ENCODE data around the gene SEPHS2.
"Not testable (repeated sequence)": the region's sequence is repeated elsewhere in the genome, so short reads cannot be mapped to it uniquely, and the experiment has no call there.

The SEPHS2 gene

DNA sequence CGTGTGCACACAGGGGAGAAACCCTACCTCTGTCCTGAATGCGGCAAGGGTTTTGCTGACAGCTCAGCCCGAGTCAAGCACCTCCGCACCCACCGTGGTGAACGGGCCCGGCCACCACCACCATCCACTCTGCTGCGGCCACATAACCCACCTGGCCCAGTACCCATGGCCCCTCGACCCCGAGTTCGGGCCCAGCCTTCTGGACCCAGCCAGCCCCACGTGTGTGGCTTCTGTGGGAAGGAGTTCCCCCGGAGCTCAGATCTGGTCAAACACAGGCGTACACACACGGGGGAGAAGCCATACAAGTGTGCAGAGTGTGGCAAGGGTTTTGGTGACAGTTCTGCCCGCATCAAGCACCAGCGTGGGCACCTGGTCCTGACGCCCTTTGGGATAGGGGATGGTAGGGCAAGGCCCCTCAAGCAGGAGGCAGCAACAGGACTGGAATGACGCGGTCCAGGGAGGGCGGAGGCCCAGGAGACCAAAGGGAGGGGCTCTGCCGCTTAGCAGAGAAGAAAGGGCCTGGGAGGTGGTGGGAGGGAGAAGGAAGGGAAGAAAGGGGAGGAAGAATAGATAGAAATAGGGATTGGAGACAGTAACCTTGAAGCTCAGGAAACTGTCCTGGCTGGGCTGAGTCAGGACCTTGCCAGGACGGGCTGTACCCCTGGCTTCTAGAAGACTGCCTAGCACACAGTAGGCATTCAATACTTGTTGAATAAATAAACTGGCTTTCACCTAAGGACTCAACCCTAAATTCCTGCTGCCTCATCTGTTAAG lies 46.8 kb downstream of the SEPHS2 start:
- DNase-seq (ENCODE audit: low read depth), result no peak

DNA sequence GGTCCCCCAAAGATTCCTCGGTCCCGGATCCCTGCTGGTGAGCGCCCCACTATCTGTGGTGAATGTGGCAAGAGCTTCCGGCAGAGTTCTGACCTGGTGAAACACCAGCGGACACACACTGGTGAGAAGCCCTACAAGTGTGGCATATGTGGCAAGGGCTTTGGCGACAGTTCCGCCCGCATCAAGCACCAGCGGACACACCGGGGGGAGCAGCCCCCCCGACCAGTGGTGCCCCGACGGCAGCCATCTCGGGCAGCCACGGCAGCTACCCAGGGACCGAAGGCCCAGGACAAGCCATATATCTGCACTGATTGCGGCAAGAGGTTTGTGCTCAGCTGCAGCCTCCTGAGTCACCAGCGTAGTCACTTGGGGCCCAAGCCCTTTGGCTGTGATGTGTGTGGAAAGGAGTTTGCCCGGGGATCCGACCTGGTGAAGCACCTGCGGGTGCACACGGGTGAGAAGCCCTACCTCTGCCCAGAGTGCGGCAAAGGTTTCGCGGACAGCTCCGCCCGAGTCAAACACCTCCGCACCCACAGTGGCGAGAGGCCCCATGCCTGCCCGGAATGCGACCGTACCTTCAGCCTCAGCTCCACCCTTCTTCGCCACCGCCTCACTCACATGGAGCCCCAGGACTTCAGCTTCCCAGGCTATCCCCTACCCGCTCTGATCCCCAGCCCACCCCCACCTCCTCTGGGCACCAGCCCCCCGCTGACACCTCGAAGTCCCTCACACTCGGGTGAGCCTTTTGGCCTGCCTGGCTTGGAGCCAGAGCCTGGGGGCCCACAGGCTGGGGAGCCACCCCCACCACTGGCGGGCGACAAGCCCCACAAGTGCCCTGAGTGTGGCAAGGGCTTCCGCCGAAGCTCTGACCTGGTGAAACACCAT lies 47.7 kb downstream of the SEPHS2 start:
- DNase-seq (ENCODE audit: low read depth), result no peak

DNA sequence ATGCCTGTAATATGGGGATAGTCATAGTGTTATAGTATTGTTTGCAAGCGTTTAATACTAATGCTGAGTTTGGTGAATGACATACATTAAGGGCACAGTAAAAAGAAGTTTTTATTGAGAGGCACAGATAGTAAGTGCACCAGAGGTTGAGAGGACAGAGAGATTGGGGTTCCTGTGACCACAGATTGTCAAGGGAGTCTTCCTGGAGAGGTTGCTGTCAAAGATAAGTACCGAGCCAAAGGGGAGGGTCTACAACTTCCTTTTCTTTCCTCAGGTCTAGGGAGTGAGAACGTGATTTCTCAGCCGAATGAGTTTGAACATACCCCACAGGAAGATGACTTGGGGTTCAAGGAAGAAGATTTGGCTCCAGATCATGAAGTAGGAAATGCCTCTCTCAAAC lies 48.6 kb downstream of the SEPHS2 start:
- DNase-seq (ENCODE audit: low read depth), result no peak

DNA sequence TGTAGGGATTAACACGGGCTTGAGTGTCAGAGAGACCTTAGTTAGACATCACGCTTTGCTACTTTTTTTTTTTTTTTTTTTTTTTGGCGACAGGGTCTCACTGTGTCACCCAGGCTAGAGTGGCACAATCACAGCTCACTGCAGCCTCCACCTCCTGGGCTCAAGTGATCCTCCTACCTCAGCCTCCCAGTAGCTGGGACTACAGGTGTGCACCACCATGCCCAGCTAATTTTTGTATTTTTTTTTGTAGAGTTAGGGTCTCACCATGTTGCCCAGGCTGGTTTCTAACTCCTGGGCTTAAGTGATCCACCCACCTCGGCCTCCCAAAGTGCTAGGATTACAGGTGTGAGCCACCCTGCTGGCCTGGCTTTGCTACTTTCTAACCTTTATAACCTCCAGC lies 49.0 kb downstream of the SEPHS2 start:
- not testable (repeated sequence) for DNase-seq (ENCODE audit: low read depth)

DNA sequence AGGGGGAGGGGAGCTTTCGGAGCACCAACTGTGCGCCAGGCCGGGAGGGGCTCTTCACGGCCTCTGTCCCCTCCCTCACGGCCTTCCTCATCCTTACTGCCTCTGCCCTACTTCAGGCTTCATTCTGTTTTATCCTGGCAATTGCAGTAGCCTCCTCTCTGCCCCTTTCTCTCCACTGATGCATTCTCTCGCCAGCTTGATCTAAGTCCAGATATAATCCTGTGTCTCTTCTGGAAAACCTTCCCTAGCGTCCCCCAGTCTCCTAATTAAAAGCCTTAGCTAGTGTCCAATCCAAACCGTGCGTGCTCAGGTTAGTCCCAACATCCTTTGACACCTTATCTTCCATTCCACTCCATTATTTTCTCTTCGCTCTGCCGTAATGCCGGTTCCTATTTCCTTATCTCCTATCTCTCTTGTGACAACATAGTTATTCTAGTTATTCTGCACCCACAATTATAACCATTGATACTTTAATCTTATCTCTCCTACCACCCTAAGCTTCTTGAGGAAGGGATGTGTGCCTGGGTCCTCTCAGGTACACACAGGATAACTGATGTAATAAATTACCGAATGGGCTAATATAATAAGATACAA lies 49.6 kb downstream of the SEPHS2 start:
- DNase-seq (ENCODE audit: low read depth), result no peak

DNA sequence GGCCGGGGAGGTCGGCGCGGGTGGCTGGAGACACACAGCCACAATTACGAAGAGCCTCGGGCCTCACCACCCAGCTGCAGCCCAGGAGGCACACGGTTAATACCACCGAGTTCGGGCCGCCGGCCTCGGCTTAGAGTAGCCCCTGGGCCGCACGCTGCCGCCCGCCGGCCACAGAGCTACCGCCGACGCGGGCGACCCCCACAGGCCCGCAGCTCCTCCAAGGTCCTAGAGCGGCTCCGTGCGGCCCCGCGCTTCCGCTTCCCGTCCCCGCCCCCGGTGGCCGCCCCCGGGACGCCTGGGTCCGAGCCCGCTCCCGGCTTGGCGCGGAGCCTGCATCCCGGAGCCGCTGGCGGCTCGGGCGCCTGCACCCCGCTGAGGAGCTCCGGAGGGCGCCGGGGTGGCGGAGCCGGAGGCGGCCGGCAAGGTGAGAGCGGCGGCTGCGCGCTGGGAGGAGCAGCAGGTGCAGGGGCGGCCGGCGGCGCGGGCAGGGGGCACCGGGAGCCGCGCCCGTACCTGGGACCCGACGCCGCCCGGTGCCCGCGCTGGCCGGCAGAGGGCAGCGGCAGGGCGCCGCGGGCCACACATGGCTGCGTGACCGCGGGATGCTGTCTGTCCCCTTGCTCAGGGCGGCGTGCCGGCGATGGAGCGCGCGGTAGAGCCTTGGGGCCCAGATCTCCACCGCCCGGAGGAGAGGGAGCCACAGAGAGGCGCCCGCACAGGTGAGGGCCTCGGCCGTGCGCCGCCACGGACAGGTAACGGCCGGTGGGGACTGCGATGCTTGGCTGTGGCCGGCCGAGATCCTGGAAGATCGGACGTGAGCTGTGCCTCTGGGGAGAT lies 50.3 kb downstream of the SEPHS2 start, which contains the start of gene ZNF48:
Gene ZNF48 (plus strand): TSS at position 266 of the 837 bp plus-strand sequence. CDS start 375 bp downstream, at position 641.
- DNase-seq (ENCODE audit: low read depth), result no peak

DNA sequence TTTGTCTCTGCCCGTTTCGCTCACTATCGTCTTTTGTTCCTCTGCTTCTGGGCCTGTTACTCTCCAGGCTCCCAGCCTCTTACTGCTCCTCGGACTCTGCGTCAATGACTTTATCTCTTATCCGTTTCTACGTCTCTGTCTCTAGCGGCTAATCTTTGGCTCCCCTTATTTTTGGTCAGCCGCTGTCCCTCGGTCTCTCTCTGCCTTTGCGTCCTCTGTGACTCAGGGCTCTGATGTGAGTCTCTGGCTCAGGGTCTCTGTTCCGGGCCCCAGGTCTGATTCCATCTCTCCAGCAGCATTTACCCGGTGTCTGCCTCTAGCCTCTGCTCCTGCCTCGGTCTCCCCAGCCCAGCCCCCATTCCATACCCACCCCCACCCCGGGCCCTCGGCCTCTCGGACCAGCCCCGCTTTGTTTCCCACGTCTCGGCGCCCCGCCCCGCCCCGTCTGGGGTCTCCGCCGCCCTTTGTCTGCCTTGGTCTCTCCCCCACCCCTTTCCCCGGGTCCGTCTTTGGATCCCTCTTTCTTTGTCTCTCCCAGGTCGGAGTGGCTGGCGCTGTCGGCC lies 51.0 kb downstream of the SEPHS2 start:
- no peak for DNase-seq (ENCODE audit: low read depth)

Data from GM04503 (cell line).